ENCODE results near the gene LARP6.

GRCh38 chr15:70789213-70789612 lies 64.7 kb downstream of the LARP6 start:
- TF ChIP-seq POLR2A (IDR thresholded peaks at IDR 0.05): no peak
- TF ChIP-seq, protein P1, sequence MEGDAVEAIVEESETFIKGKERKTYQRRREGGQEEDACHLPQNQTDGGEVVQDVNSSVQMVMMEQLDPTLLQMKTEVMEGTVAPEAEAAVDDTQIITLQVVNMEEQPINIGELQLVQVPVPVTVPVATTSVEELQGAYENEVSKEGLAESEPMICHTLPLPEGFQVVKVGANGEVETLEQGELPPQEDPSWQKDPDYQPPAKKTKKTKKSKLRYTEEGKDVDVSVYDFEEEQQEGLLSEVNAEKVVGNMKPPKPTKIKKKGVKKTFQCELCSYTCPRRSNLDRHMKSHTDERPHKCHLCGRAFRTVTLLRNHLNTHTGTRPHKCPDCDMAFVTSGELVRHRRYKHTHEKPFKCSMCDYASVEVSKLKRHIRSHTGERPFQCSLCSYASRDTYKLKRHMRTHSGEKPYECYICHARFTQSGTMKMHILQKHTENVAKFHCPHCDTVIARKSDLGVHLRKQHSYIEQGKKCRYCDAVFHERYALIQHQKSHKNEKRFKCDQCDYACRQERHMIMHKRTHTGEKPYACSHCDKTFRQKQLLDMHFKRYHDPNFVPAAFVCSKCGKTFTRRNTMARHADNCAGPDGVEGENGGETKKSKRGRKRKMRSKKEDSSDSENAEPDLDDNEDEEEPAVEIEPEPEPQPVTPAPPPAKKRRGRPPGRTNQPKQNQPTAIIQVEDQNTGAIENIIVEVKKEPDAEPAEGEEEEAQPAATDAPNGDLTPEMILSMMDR (IDR thresholded peaks at IDR 0.05): no peak

Data from adrenal gland (tissue), 5 donors.